Measurements from ENCODE around the gene BRIP1.

BRIP1 gene

DNA sequence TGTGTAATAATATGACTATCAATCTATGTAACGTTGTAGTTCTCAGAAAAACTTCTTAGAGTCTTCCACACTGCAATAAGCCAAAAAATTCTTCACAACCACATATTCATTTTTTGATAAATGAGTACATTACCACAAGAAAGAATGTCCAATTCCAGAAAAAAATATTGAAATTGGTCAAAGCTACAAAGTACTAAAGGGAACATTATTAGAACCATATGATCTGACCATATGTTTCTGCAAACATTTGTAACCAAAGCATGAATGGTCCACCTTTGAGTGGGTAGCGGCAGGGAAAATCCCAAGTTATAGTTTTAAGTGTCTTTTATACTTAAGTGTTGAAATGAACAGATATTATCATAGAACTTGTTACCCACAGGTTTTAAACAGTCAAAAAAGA, 200.6 kb downstream of the BRIP1 start:
- no peak for DNase-seq (ENCODE audit: low spot score)

DNA sequence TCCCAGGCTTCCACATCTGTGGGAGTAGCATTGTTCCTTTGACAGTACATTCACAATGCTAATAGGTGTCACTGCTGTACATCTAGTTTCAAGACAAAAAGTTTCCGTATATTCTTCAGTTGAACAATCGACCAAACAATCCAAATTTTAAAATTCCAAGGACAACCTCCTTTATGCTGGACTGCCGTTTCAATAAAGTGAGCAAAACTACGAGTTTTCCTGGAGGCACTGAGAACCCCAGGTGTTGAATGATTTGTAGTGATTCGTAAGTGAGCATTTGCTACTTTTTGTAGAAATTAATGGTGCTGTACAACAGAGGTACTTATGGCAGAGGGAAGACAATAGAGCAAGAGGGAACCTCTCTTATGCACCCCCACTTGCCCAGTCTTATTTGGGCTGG, 201.1 kb downstream of the BRIP1 start:
- no peak for DNase-seq (ENCODE audit: low spot score)

DNA sequence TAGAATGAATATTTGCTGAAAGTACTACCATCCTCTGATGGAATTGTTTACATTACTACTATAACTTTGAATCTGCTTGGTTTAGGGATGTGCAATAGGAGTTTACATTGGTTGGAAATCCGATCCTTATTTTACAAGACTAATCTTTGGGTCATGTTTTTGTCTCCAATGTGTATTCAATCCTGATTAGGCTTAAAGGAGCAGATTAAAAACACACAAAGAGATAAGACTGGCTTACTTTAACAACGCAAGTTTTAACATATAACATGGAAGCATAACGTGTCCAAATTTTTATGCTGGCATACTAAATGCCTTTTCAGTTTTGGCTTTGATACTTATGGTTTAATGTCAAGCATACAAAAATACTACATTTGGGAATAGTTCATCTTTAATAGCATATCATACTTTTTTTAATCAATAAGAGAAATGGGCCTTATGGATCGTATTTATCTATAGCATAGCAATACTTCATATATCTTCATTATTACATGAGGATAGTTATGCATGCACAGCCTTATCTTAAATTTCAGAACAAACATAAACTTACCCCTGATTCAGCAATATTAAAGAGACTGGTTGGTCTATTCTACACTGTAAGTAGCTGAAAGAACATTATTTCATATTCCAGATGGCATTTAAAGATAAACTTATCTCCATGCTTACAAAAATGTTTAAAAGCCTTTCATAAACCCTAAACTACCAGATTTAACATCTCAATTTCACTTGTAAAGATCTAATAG, 202.4 kb downstream of the BRIP1 start:
- no peak for DNase-seq (ENCODE audit: low spot score)

GRCh38 chr17:61659437-61659836, 203.9 kb downstream of the BRIP1 start:
- DNase-seq (ENCODE audit: low spot score) = no peak

DNA sequence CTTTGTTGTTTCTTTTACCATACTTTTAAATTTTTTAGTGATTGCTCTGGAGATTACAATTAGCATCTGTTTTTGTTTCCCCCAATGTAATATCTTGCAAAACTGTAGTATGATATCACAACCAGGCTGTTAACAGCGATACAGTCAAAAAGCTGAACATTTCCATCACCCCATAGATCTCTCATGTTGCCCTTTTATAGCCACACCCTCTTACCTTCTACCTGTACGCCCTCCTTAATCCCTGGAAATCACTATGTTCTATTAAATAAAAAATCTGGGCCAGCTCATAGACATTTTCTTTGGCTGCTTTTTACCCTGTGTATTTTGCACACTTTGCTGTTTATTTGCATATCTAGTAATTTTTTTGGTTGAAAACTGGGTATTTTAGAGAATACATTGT, 205.1 kb downstream of the BRIP1 start:
- no peak for DNase-seq (ENCODE audit: low spot score)

GRCh38 chr17:61657338-61657737, 206.0 kb downstream of the BRIP1 start:
- no peak for DNase-seq (ENCODE audit: low spot score)

GRCh38 chr17:61656721-61657217, 206.6 kb downstream of the BRIP1 start:
- DNase-seq (ENCODE audit: low spot score) = no peak

GRCh38 chr17:61650749-61651148, 212.6 kb downstream of the BRIP1 start:
- DNase-seq (ENCODE audit: low spot score) = no peak

DNA sequence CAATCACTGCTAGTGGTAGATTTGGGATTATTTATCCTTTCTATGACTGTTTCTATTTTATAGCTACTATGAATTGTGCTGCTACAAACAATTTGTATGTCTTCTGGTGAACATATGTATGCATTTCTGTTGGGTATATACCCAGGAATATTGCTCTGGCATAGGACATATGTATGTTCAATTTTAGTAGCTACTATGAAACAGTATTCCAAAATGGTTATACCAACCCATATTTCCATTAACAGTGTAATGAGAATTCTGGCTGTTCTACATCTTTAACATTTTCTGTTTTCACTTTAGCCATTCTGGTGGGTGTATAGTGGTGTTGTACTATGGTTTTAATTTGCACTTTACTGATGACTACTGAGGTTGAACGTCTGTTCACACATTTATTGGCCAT, 214.7 kb downstream of the BRIP1 start:
- DNase-seq (ENCODE audit: low spot score) = no peak

DNA sequence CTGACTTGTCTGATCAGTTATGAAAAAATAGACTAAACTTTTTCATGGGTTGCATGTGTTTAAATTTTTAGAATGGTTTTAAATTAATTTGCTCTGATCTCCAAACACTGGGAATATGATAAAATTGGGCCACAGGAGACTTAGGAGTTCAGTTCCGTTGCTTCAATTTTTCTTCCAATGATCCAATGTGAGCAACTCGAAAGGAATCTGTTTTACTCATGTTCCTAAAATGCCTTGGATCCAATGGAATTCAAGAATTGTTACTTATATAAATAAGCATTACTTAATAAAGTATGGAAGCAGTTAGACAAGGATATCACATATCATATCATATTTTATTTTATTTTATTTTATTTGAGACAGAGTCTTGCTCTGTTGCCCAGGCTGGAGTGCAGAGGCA, 216.3 kb downstream of the BRIP1 start:
- DNase-seq (ENCODE audit: low spot score) = no peak

DNA sequence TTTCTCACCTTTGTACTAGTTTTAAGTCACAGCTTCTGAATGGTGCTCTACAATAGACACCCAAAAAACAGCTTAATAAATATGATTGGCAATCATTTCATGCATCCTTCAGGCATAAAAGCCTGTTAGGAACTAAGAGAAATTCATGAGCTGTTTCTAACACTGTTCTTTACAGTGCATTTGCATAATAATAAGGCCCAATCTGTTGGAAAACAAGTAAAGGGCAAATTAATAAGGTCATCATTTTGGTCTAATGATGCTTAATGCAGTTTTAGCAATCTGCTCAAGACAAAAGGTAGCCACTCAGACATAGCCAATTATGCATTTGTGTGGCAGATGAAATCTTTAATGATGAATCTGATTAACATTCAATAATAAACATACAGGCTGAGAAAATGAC, 216.8 kb downstream of the BRIP1 start:
- DNase-seq (ENCODE audit: low spot score) = no peak

DNA sequence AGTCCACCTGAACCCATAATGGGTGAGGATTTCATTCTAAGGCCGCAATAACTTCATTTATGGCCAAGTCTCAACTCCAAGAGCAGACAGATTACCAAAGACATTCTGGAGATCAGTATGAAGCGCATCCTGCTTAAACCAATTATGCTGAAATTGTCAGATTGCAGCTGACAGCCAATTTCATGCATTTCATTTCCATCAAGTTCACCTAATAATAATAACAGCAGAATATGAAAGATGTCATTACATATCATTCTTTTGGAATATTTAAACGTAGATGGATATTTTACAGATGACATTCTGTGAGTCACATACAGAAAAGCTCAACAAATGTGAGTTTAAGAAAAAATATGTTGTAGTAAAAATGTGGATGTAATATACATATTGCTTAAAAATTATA, 217.4 kb downstream of the BRIP1 start:
- DNase-seq (ENCODE audit: low spot score) = no peak

DNA sequence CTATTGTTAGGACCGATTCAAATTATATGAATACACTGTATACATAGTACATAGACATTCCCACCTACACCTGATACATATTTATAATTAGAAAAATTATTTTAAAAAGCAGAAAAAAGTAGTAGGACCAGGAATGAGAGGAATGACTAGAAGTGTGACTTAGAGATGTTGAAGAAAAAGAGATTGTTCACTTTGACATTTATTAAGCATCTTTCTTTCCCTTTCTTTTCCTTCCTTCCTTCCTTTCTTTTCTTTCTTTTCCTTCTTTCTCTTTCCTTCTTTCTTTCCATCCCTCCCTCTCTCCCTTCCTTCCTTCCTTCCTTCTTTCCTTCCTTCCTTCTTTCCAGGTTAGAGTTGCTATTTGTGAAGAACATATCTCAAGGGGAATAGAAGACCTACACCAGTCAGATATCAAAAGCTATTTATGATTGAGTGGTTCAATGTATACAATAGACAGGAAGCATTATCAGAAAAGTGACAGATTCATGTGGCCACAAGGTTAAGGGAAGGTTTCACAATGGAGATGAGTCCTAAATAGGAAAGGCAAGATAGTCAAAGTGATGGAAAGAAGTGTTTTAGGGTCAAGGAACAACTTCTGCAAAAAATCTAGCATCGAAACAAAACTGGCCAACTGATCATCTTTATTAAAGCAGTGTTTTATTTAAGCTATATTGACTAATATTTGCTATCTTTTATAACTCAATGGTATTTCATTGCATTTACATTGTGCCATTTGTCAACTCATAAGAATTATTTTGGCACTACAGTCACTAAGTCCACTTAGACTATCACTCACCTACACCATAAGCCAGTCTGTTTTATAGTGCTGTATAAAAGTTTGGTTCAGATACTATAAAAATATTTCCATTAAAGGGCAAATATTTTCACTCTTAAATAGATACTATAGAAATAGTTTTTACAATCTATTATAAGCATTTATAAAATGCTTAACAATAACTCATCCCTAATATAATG, 218.2 kb downstream of the BRIP1 start:
- no peak for DNase-seq (ENCODE audit: low spot score)

DNA sequence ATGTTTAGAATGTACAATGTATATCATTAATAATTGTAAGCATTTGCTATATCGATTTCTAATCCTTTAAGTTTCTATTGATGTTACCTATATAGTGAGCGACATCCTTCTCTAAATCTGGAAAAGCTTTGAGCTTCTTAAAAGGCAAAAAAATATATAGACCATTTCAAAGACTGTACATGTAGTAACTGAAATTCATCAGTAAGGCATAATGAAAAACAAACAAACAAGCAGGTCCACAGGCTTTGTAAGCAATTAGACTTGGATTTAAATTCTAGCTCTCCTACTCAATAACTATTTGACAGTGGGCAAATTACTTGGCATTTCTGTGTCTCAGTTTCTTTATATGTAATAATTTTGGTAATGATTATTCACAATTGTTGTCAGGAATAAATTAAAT, 220.6 kb downstream of the BRIP1 start:
- no peak for DNase-seq (ENCODE audit: low spot score)

DNA sequence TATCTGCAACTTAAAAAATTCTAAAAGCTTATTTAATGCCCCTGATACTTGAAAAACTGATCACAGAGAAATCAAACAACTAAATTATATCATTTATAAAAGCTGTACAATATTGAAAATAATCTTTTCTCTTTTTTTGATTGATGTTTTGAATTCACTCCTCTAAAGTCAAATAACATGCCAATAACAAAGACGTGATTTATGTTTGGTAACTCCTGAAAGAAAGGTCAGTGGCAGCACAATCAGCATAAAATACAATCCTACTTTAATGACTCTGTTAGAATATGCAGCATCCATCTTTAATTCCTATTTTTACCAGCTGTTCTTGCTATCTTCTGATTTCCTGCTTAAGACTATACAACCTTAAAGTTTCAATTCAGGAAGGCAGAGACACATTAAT, 221.6 kb downstream of the BRIP1 start:
- DNase-seq (ENCODE audit: low spot score) = no peak

DNA sequence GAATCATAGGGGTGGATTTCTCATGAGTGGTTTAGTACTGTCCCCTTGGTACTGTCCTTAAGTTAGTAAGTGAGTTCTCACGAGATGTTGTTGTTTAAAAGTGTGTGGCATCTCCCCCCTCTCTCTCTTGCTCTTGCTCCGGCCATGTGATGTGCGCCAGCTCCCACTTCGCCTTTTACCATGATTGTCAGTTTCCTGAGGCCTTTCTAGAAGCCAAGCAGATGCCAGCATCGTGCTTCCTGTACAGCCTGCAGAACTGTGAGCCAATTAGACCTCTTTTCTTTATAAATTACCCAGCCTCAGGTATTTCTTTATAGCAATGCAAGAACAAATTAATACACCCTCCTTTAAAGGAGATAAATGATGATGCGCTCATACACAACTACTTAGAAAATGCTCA, 222.2 kb downstream of the BRIP1 start:
- no peak for DNase-seq (ENCODE audit: low spot score)

DNA sequence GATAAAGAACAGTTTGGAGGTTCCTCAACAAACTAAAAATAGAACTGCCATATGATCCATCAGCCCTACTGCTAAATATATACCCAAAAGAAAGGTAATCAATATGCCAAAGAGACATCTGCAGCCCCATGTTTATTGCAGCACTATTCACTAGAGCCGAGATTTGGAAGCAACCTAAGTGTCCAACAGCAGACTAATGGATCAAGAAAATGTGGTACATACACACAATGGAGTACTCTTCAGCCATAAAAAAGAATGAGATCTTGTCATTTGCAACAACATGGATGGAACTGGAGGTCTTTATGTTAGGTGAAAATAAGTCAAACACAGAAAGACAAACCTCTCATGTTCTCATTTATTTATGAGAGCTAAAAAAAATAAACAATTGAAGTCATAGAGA, 223.5 kb downstream of the BRIP1 start:
- DNase-seq (ENCODE audit: low spot score) = no peak

GRCh38 chr17:61638087-61638486, 225.2 kb downstream of the BRIP1 start:
- DNase-seq (ENCODE audit: low spot score) = no peak

GRCh38 chr17:61635913-61636432, 227.4 kb downstream of the BRIP1 start:
- DNase-seq (ENCODE audit: low spot score) = peak; percentile 30

DNA sequence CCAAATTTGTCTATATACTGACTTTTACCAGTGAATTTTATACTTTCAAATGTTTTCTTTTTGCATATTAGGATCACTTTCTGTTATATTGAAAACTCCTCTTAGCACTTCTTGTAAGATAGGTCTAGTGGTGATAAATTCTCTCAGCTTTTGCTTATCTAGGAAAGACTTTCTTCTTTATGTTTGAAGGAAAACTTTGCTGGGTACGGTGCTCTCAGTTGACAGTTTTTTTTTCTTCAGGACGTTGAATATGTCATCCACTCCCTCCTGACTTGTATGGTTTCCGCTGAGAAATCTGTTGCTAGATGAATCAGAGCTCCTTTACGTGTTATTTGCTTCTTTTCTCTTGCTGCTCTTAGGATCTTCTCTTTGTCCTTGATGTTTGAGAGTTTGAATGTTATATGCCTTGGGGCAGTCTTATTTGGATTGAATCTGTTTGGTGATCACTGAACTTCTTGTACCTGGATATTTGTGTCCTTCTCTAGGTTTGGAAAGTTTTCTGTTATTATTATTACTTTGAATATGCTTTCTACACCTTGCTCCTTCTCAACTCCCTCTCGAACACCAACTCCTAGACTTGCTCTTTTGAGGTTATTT, 228.3 kb downstream of the BRIP1 start:
- DNase-seq (ENCODE audit: low spot score) = no peak

DNA sequence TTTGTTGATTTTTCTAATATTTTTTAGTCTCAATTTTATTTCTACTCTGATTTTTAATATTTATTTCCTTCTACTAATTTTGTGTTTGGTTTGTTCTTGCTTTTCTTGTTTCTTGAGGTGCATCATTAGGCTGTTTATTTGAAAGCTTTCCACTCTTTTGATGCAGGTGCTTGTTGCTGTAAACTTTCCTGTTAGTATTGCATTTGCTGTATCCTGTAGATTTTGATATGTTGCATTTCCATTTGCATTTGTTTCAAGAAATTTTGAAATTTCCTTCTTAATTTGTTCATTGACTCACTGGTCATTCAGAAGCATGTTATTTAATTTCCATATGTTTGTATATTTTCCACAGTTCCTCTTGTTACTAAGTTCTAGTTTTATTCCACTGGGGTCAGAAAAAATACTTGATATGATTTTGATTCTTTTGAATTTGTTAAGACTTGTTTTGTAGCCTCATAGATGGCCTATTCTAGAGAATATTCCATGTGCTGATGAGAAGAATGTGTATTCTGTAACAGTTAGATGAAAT, 229.3 kb downstream of the BRIP1 start:
- no peak for DNase-seq (ENCODE audit: low spot score)

GRCh38 chr17:61632826-61633225, 230.5 kb downstream of the BRIP1 start:
- DNase-seq (ENCODE audit: low spot score) = no peak
